Colonic mucosa (tissue), 4 donors: Measurements from ENCODE around the gene DSTYK. TPM values are rescaled to one million over a fixed set of nuclear protein-coding genes. Genes with fewer than 3 reads are reported as not detected.

Experiments used
- DNase-seq: peaks from one replicate; pipeline ENCODE4 v3.0.0-alpha.2; 2020
- H3K27ac ChIP-seq: fragments of 200-600 bp; one replicate; pipeline ENCODE4 v1.8.0; 2021
- H3K27me3 ChIP-seq: fragments of 200-600 bp; one replicate; pipeline ENCODE4 v1.8.0; 2021
- H3K36me3 ChIP-seq: fragments of 200-600 bp; one replicate; pipeline ENCODE4 v1.8.0; 2021
- H3K4me1 ChIP-seq: fragments of 200-600 bp; one replicate; pipeline ENCODE4 v1.8.0; 2021; ENCODE audit warnings: mild to moderate bottlenecking
- H3K4me3 ChIP-seq: fragments of 200-600 bp; one replicate; pipeline ENCODE4 v1.8.0; 2021
- H3K9ac ChIP-seq, 2 donors: one replicate each; pipeline ENCODE4 v1.7.0; 2013; ENCODE audit warnings: control low read depth in 2 of 2, low read depth in 2 of 2, low read length in 2 of 2
- H3K9me3 ChIP-seq: fragments of 200-600 bp; one replicate; pipeline ENCODE4 v1.8.0; 2021
- CTCF ChIP-seq: fragments of 200-600 bp; IDR thresholded peaks from one replicate; pipeline ENCODE4 v1.8.0; 2022; ENCODE audit warnings: antibody characterized with exemption, mild to moderate bottlenecking
- intact Hi-C: fragments of 100-400 bp; cut with DNase I; formaldehyde crosslinking; loops from one replicate; pipeline ENCODE4 v1.14.1; 2022
- total RNA-seq, 2 donors: library from RNA; stranded (reverse); fragmentation: NEBNext Ultra II Directional in 1 of 2; extraction: Animal tissue kit (Norgen Biotek cat#: 25700) in 1 of 2; gene quantifications; one replicate each; pipeline ENCODE4 v1.2.1, GENCODE V29; 2021
- donor health status: healthy.
- donor health status: DM: no; HTN: no; CAD: no.
- donor health status: DM: no; HTN: no; CAD: no.

Gene DSTYK
- 1 to 10 TPM; 4.5 to 5.7 TPM for total RNA-seq

DNA sequence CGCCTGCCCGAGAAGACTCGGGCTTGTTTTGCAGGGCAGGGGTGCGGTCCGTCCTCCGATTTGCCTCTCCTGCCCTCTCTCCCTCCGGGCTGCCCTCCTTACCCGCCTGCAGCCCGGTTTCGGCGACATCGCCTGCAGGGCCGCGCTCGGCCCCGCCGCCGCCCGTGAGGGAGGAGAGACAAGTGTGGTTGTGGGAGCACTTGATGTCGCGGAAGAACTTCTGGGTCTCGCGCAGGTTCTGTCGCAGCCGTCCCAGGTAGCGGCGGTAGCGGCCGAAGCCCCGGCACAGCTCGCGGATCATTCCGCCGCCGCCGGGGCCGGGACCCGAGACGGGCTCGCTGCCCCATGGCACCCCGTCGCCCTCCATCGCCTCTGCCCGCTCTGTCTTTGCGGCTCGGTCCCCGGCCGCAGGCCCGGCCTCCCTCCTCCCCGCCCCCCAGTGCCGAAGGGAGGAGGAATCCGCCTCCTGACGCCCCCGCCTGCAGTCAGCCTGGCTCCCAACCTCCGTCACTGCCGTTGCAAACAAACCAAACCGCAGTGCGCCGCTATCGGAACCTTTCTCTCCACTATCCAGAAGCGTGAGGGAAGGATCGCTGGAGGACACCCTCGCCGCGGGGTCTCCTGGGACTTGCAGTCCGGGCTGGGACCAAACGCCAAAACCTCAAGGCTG, at the start of gene DSTYK:
DSTYK (minus strand) TSS at position 534 of the 670 bp plus-strand sequence; CDS start at position 367, 167 bp downstream.
- no peaks in the 10 kb centered on the region for H3K4me1 ChIP-seq
- H3K36me3 ChIP-seq = no peaks in the 10 kb centered on the region
- intact Hi-C loops = no loop called here
- no peaks in the 10 kb centered on the region for H3K9me3 ChIP-seq
- TF ChIP-seq CTCF = no peak
- peak within 1 kb of the TSS; percentile 83 to 89 for H3K9ac ChIP-seq
- H3K27me3 ChIP-seq = no peaks in the 10 kb centered on the region
- peak; percentile 94 for DNase-seq
- peak within 1 kb of the TSS; percentile 91 for H3K27ac ChIP-seq
- H3K4me3 ChIP-seq = peak within 1 kb of the TSS; percentile 83

GRCh38 chr1:205259998-205260397, 48.5 kb upstream of the DSTYK start:
- intact Hi-C loops = loop anchor here (10.0 kb wide), 1 partner anchor 115 kb away; no protein-coding TSS in a partner anchor
- no peak overlapping the region for H3K27ac ChIP-seq
- no peak for TF ChIP-seq CTCF
- H3K36me3 ChIP-seq = no peaks in the 10 kb centered on the region
- H3K4me1 ChIP-seq = no peaks in the 10 kb centered on the region
- H3K9me3 ChIP-seq = no peaks in the 10 kb centered on the region
- H3K9ac ChIP-seq = no peak overlapping the region
- no peak for DNase-seq
- no peak overlapping the region for H3K4me3 ChIP-seq
- no peaks in the 10 kb centered on the region for H3K27me3 ChIP-seq

GRCh38 chr1:205259324-205259832, 47.9 kb upstream of the DSTYK start:
- H3K4me1 ChIP-seq = no peaks in the 10 kb centered on the region
- no peak overlapping the region for H3K27ac ChIP-seq
- intact Hi-C loops = loop anchor here (10.0 kb wide), 1 partner anchor 115 kb away; no protein-coding TSS in a partner anchor
- H3K27me3 ChIP-seq = no peaks in the 10 kb centered on the region
- no peak overlapping the region for H3K9ac ChIP-seq
- H3K36me3 ChIP-seq = no peaks in the 10 kb centered on the region
- no peaks in the 10 kb centered on the region for H3K9me3 ChIP-seq
- no peak overlapping the region for H3K4me3 ChIP-seq
- DNase-seq = no peak
- TF ChIP-seq CTCF = no peak

DNA sequence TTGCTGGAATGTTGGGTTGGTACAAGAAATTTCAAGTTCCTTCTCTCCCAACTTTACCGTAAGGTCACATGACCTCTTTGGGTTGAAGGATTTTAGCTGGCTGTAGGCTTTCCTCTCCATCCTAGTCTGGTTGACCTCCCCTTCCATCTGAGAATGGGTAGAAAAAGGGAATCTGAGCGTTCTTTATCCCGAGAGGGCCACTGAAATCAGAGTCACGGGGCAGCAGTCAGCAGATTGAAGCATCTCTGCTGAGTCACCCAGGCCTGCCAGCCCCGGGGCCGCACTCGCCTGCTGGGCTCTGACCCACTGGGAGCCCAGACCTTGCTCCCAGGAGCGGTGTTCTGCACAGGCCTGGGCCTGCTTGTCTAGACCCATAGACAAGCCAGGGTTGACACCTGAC, 47.2 kb upstream of the DSTYK start:
- Histone ChIP-seq H3K27ac (no peak overlapping the region), H3K27me3 (no peaks in the 10 kb centered on the region), H3K4me3 (no peak overlapping the region), H3K4me1 (no peaks in the 10 kb centered on the region), H3K36me3 (no peaks in the 10 kb centered on the region), H3K9me3 (no peaks in the 10 kb centered on the region), H3K9ac (no peak overlapping the region)
- no peak for DNase-seq
- TF ChIP-seq CTCF = no peak
- intact Hi-C loops = loop anchor here (10.0 kb wide), 1 partner anchor 114 kb away; no protein-coding TSS in a partner anchor

- no peak for TF ChIP-seq CTCF
- no peaks in the 10 kb centered on the region for H3K36me3 ChIP-seq
- no peak overlapping the region for H3K9ac ChIP-seq
- H3K4me1 ChIP-seq = no peaks in the 10 kb centered on the region
- no peak overlapping the region for H3K4me3 ChIP-seq
- no peaks in the 10 kb centered on the region for H3K9me3 ChIP-seq
- no peak overlapping the region for H3K27ac ChIP-seq
- no peak for DNase-seq
- intact Hi-C loops = loop anchor here (10.0 kb wide), 1 partner anchor 113 kb away; no protein-coding TSS in a partner anchor
- H3K27me3 ChIP-seq = no peaks in the 10 kb centered on the region
Observed at GRCh38 chr1:205258261-205258691, 46.8 kb upstream of the DSTYK start.
